Stimulated activated CD8-positive, alpha-beta memory T cell treated with anti-CD3 and anti-CD28 coated beads, Interleukin-4, amount 100 ng/mL, for 24 hours (primary cell): ENCODE data around the gene MED15.
"Not testable (repeated sequence)": the region's sequence is repeated elsewhere in the genome, so short reads cannot be mapped to it uniquely, and the experiment has no call there.

ENCODE experiments used
- DNase-seq: peaks from one replicate; pipeline ENCODE4 v3.0.0-alpha.2; 2020; ENCODE audit warnings: low read depth

The MED15 gene

GRCh38 chr22:20483143-20483506 lies 24.3 kb upstream of the MED15 start:
- not testable (repeated sequence) for DNase-seq

GRCh38 chr22:20483771-20484170 lies 23.6 kb upstream of the MED15 start:
- no peak for DNase-seq

- DNase-seq: no peak
Measured at GRCh38 chr22:20484948-20485683, 22.3 kb upstream of the MED15 start.

GRCh38 chr22:20486229-20486628 lies 21.2 kb upstream of the MED15 start:
- no peak for DNase-seq

- no peak for DNase-seq
Measured at GRCh38 chr22:20487715-20488114, 19.7 kb upstream of the MED15 start.

- no peak for DNase-seq
Measured at GRCh38 chr22:20488946-20489345, 18.5 kb upstream of the MED15 start.

GRCh38 chr22:20490183-20490940 lies 17.0 kb upstream of the MED15 start:
- no peak for DNase-seq

- no peak for DNase-seq
Measured at GRCh38 chr22:20490941-20491307, 16.5 kb upstream of the MED15 start.

- DNase-seq: no peak
Measured at GRCh38 chr22:20491346-20491745, 16.1 kb upstream of the MED15 start.

- no peak for DNase-seq
Measured at GRCh38 chr22:20494978-20495860, 12.2 kb upstream of the MED15 start, which contains the start of gene KLHL22. TSS of gene KLHL22 (minus strand) at chr22:20495795. CDS start at chr22:20489211, 6,584 bp downstream.

GRCh38 chr22:20495861-20496681 lies 11.3 kb upstream of the MED15 start:
- DNase-seq: peak; percentile 90

- no peak for DNase-seq
Measured at GRCh38 chr22:20497426-20497825, 10.0 kb upstream of the MED15 start.

GRCh38 chr22:20498913-20499312 lies 8.5 kb upstream of the MED15 start:
- no peak for DNase-seq

GRCh38 chr22:20499769-20500168 lies 7.6 kb upstream of the MED15 start:
- DNase-seq: no peak

GRCh38 chr22:20503816-20504215 lies 3.6 kb upstream of the MED15 start:
- no peak for DNase-seq

GRCh38 chr22:20504293-20504922 lies 3.0 kb upstream of the MED15 start:
- DNase-seq: not testable (repeated sequence)

- DNase-seq: no peak
Measured at GRCh38 chr22:20506543-20507252, 712 bp upstream of the MED15 start.

GRCh38 chr22:20508067-20508755 lies 801 bp downstream of the MED15 start:
- DNase-seq: not testable (repeated sequence)

GRCh38 chr22:20508815-20509271 lies 1.4 kb downstream of the MED15 start:
- no peak for DNase-seq
